Endodermal cell (in vitro differentiated cells): ENCODE results near the gene MRPL51. TPM values are rescaled to one million over a fixed set of nuclear protein-coding genes. Genes with fewer than 3 reads are reported as not detected.

Experiments used
- DNase-seq: peaks from one replicate; pipeline ENCODE4 v3.0.0-alpha.2; 2017
- H3K27ac ChIP-seq: 2 replicates; pipeline ENCODE4 v1.5.1; 2013; ENCODE audit warnings: mild to moderate bottlenecking, low read depth, low read length, moderate library complexity
- H3K27me3 ChIP-seq: 2 replicates; pipeline ENCODE4 v1.6.1; 2013; ENCODE audit warnings: mild to moderate bottlenecking, low read length, moderate library complexity; ENCODE audit not compliant: insufficient read depth, control insufficient read depth, poor library complexity, severe bottlenecking
- H3K36me3 ChIP-seq: 2 replicates; pipeline ENCODE4 v1.7.0; 2013; ENCODE audit warnings: mild to moderate bottlenecking, low read length, moderate library complexity; ENCODE audit not compliant: control insufficient read depth, insufficient read depth
- H3K4me1 ChIP-seq: one replicate; pipeline ENCODE4 v1.7.0; 2013; ENCODE audit warnings: low read length; ENCODE audit not compliant: control insufficient read depth, insufficient read depth
- H3K4me3 ChIP-seq: 2 replicates; pipeline ENCODE4 v1.5.1; 2013; ENCODE audit warnings: mild to moderate bottlenecking, low read length, moderate library complexity
- H3K9ac ChIP-seq: 2 replicates; pipeline ENCODE4 v1.6.1; 2013; ENCODE audit warnings: mild to moderate bottlenecking, low read length, moderate library complexity; ENCODE audit not compliant: poor library complexity, severe bottlenecking; ENCODE audit errors: extremely low read depth
- H3K9me3 ChIP-seq: 2 replicates; pipeline ENCODE4 v1.6.1; 2013; ENCODE audit warnings: mild to moderate bottlenecking, low read length, moderate library complexity; ENCODE audit not compliant: control insufficient read depth
- H3K27ac Mint-ChIP-seq: 2 replicates; pipeline ENCODE4 v1.8.0; 2020; ENCODE audit warnings: mixed read lengths
- H3K27me3 Mint-ChIP-seq: 2 replicates; pipeline ENCODE4 v1.8.0; 2021; ENCODE audit warnings: mild to moderate bottlenecking, mixed read lengths; ENCODE audit not compliant: insufficient read depth
- H3K36me3 Mint-ChIP-seq: 2 replicates; pipeline ENCODE4 v1.8.0; 2020; ENCODE audit warnings: low read depth, mixed read lengths
- H3K4me1 Mint-ChIP-seq: 2 replicates; pipeline ENCODE4 v1.8.0; 2020; ENCODE audit warnings: mixed read lengths
- H3K4me3 Mint-ChIP-seq: 2 replicates; pipeline ENCODE4 v1.8.0; 2020; ENCODE audit warnings: mild to moderate bottlenecking, moderate library complexity, mixed read lengths
- H3K9me3 Mint-ChIP-seq: 2 replicates; pipeline ENCODE4 v1.8.0; 2020; ENCODE audit warnings: mild to moderate bottlenecking, mixed read lengths
- WGBS, 2 experiments: methylation state at CpG; one replicate each; pipeline versions ENCODE4 v1.1.5 to v1.1.7; 2013; ENCODE audit warnings: missing lambda C conversion rate in 2 of 2, mixed read lengths in 1 of 2; ENCODE audit not compliant: insufficient coverage in 1 of 2, insufficient read length in 1 of 2; 5-methylcytosine and 5-hydroxymethylcytosine counted together
- total RNA-seq, 2 donors: library from RNA; stranded (reverse); fragmentation: NEBNext Ultra II Directional in 1 of 2; extraction: Animal tissue kit (Norgen Biotek cat#: 25700) in 1 of 2; gene quantifications; 2 replicates in 1 of 2; 3 replicates in 1 of 2; pipeline ENCODE4 v1.2.1, GENCODE V29; 2021
- TF ChIP-seq, protein P1 (sequence below): fragments of 200-600 bp; sonication (generic); conservative IDR thresholded peaks from 2 replicates; pipeline ENCODE4 v1.5.0; 2021; ENCODE audit warnings: antibody characterized with exemption, mild to moderate bottlenecking

The MRPL51 gene
- total RNA-seq, 2 donors from 2014 or later, result 196 to 450 TPM

DNA sequence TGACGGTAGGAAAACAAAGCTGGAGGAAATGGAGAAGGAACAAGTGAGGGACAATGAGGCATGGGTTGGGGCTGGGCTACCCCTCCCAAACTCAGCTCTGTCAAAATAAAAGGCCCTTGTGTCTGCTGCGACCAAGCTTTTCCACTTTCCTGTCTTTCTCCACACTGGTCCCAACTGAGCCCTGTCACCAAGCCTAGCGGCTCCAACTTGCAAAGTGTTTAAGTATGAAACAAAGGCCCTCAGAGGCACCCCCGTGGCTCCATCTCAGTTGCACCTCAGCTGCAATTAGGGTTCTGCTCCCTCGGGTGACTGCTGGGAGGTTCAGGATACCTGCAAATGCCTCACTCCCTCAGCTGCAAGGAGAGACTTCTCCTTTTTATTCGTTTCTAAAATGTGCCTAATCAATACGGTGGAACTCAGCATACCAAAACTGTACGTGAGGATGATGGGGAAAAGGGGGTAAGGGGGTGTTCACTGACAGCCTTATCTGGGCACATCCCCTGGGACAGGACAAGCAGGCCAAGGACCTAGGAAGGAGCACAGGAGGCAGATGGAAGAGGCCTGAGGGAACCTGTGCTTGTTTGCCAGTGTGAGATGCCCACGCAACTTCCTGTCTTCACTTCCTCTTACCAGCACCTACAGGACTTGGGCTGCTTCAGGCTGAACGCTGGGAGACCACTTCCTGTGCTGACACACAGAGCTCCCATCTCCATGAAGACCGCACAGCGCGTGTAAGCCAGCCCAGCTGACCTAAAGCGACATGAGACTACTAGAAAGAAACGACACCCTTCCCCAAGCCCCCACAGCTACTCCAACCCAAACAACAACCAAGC lies 31.4 kb downstream of the MRPL51 start:
- H3K36me3 Mint-ChIP-seq, result peaks cover 62% of the 10 kb centered on the region
- Histone ChIP-seq H3K4me1 (no peaks in the 10 kb centered on the region), H3K27me3 (no peaks in the 10 kb centered on the region), H3K4me3 (no peak overlapping the region), H3K36me3 (peaks cover 28% of the 10 kb centered on the region), H3K27ac (no peak overlapping the region), H3K9ac (no peak overlapping the region), H3K9me3 (no peaks in the 10 kb centered on the region)
- 90 to 97% methylated on average over 5 to 15 of the region's 15 CpGs for WGBS, 2 experiments
- no peaks in the 10 kb centered on the region for H3K27me3 Mint-ChIP-seq
- H3K27ac Mint-ChIP-seq, result no peak overlapping the region
- H3K4me1 Mint-ChIP-seq, result no peaks in the 10 kb centered on the region
- H3K4me3 Mint-ChIP-seq, result no peak overlapping the region
- no peak for DNase-seq
- no peaks in the 10 kb centered on the region for H3K9me3 Mint-ChIP-seq
- TF ChIP-seq, protein P1, sequence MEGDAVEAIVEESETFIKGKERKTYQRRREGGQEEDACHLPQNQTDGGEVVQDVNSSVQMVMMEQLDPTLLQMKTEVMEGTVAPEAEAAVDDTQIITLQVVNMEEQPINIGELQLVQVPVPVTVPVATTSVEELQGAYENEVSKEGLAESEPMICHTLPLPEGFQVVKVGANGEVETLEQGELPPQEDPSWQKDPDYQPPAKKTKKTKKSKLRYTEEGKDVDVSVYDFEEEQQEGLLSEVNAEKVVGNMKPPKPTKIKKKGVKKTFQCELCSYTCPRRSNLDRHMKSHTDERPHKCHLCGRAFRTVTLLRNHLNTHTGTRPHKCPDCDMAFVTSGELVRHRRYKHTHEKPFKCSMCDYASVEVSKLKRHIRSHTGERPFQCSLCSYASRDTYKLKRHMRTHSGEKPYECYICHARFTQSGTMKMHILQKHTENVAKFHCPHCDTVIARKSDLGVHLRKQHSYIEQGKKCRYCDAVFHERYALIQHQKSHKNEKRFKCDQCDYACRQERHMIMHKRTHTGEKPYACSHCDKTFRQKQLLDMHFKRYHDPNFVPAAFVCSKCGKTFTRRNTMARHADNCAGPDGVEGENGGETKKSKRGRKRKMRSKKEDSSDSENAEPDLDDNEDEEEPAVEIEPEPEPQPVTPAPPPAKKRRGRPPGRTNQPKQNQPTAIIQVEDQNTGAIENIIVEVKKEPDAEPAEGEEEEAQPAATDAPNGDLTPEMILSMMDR, result no peak

DNA sequence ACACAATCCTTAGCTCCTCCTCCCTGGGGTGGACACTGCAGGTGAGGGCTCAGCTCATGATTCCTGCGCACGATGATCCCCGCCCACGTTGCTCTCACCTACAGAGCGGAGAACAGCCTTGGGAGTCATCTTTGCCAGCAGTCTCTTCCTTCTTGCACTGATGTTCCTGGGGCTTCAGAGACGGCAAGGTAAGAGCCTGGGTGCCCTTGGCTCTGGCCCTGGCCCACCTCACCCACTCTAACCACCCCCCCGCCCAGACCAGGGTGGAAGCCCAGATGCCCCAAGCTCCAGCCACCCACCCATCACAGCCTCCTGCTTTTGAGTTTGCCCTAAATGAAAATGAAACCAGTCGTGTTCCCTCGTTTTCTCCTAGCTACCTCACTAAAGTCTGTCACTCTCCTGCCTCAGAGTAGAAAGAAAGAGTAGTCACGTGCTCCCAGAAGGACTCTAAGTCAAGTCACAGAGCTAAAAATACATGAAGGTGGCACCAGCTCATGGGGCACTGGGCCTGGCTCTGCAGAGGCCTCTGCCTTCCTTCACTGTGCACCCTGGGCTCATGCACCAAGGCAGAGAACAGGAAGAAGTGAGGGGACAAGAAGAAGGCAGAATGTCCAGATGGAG lies 32.2 kb downstream of the MRPL51 start:
- Mint-ChIP-seq H3K27ac (peak overlapping the region; percentile 12), H3K4me1 (no peaks in the 10 kb centered on the region), H3K9me3 (no peaks in the 10 kb centered on the region), H3K4me3 (no peak overlapping the region), H3K36me3 (peaks cover 58% of the 10 kb centered on the region), H3K27me3 (no peaks in the 10 kb centered on the region)
- 84 to 89% methylated on average over 4 to 10 of the region's 10 CpGs for WGBS, 2 experiments
- Histone ChIP-seq H3K4me1 (no peaks in the 10 kb centered on the region), H3K36me3 (peaks cover 26% of the 10 kb centered on the region), H3K9ac (no peak overlapping the region), H3K4me3 (no peak overlapping the region), H3K9me3 (no peaks in the 10 kb centered on the region), H3K27ac (no peak overlapping the region), H3K27me3 (no peaks in the 10 kb centered on the region)
- no peak for DNase-seq
- TF ChIP-seq, protein P1, result no peak

DNA sequence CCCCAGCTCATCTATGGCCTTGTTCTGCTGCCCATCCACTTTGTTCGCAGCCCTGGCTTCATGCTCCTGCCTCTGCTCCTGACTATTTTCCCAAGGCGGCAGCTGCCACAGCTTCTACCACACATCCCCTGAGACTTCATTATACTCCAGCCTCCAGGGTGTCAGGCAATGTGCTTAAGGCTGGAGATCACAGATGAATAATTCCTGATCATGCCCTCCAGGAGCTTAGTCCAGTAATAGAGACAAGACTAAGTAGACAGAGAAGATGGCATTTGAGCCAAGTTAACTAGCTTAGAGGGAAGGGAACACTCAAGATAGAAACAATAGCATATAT lies 34.1 kb downstream of the MRPL51 start:
- Histone ChIP-seq H3K27me3 (no peaks in the 10 kb centered on the region), H3K9me3 (no peaks in the 10 kb centered on the region), H3K27ac (no peak overlapping the region), H3K4me1 (no peaks in the 10 kb centered on the region), H3K4me3 (no peak overlapping the region), H3K9ac (no peak overlapping the region), H3K36me3 (peaks cover 12% of the 10 kb centered on the region)
- TF ChIP-seq, protein P1, result no peak
- no peak for DNase-seq
- Mint-ChIP-seq H3K27ac (no peak overlapping the region), H3K27me3 (no peaks in the 10 kb centered on the region), H3K9me3 (no peaks in the 10 kb centered on the region), H3K36me3 (peaks cover 45% of the 10 kb centered on the region), H3K4me1 (no peaks in the 10 kb centered on the region), H3K4me3 (no peak overlapping the region)
- WGBS, 2 experiments, result 94 to 97% methylated on average over 2 of the region's 2 CpGs
